GM19023 (cell line): ENCODE measurements around the gene CACHD1.

Experiments used
- ATAC-seq: cut with Tn5 transposase; IDR thresholded peaks from one replicate; pipeline ENCODE4 v1.9.1; 2021; ENCODE audit warnings: mild to moderate bottlenecking, moderate library complexity; ENCODE audit not compliant: unreplicated experiment

Gene CACHD1

GRCh38 chr1:64519901-64520300, 50.0 kb downstream of the CACHD1 start:
- ATAC-seq: no peak

DNA sequence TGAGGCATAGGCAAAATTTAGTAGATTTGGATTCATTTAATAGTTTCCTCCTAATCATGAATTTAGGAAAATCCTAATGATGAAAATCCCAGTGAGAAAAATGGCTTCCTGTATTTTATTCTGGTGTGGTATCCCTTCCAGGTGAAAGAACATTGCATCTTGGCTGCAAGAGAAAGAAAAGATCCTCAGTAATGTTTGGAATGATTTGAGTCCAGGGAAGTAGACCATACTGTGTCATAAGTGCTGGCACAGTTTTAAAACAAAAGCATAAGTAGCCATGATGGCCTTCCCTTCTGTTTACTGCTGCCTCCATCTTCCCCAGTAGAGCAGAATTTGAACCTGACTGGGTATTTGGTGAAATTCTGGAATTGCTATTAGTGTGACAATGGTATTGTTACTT, 52.8 kb downstream of the CACHD1 start:
- no peak for ATAC-seq

- no peak for ATAC-seq
Measured at GRCh38 chr1:64523413-64524337, 53.7 kb downstream of the CACHD1 start.

GRCh38 chr1:64524614-64525013, 54.7 kb downstream of the CACHD1 start:
- ATAC-seq: no peak

DNA sequence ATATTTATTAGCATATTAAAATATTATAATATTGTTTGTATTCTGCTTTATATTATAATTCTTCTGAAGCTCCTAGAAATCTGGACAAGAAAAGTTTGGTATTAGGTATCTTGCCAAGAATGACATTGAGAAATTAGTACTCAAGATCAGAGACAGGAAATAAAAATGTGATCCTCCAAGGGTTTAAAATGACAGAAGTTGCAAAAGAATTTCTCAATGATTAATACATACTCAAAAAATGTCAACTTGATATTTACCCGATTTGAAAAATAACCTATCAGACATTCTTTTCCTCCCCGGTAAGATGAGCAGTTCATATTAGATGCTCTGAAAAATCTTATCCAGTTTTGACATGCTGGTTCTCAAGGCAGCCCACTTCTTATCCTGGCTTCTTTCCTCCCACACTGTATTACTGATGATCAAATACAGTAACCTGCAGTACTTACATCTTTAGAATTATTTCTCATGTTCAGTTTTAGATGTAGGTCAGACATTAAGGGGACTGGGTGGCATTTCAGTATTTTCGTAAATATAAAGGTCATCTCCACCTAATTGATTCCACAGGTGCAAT, 55.3 kb downstream of the CACHD1 start:
- no peak for ATAC-seq

GRCh38 chr1:64526312-64526711, 56.4 kb downstream of the CACHD1 start:
- ATAC-seq: no peak

DNA sequence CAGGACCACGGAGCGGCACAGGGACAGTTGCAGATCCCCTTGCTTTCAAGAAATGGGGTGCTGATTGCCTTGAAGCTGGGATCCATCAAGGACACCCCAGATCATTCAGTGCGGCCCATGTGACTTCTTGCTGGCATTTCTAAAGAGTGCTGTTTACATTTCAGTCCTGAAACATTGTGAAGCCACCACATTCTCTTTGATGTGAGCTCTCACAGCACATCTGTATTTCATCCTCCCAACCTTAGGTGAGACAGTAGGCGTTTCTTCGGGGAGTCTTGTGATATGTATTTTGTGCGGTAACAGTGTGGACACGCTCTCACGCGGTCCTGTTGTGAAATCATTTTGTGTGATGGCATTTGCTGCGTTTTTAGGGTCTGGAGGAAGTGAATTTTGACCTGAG, 57.2 kb downstream of the CACHD1 start:
- ATAC-seq: no peak

- no peak for ATAC-seq
Measured at GRCh38 chr1:64527786-64528185, 57.9 kb downstream of the CACHD1 start.

- no peak for ATAC-seq
Measured at GRCh38 chr1:64530969-64531692, 61.2 kb downstream of the CACHD1 start.

DNA sequence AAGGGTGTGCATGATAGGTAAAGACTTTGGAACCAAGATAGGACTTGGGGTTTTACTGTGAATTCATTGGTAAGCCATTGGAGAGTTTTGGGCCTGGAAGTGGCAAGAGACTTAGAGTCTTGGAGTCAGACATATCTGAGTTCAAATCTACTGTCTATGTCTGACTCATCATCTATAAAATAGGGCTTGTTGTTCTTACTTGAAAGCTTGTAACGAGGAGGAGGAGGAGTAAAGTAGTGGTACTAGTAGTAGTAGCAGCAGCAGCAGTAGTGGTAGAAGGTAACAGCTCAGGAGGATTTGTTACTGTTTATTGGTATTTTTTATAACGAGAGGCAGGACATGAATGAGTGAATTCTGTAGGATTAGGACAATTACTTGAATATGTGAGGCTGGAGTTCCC, 62.7 kb downstream of the CACHD1 start:
- no peak for ATAC-seq

DNA sequence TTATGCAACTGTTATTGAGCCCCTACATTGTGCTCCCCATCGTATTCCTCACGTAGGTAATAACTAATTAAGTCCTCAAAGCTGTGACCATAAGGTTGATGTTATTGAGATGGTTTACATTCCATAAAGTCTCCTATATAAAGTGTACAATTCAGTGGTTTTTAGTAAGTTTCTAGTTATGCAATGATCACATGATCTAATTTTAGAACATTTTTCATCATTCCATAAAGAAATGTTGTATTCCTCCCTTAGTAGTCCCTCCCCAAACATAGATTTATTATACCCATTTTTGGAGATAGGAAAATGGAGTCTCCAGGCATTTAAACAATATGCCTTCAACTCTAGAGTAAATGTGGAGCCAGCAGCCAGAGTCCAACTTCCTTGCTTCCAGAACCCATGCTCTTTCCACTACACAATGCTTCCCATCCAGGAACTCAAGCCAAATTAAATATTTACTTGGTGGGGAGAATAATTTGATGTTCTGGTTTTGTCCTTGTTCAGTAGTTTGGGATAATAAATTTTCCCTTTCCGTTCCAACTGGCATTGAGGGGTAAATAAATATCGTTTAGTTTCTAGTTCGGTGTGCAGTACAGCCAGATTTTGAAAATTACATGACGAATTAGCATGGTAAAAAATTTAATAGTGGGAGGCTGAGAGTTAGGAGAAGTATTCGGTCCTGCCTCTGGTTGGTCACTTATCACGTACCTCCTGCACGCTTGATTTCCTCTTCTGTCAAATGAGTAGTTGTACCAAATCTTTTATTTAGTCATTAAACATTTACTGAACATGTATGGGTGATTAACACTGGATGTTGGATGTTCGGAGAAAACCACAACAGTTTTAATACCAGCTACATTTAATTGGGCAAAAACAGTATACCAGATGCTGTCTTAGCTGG, 66.3 kb downstream of the CACHD1 start:
- ATAC-seq: no peak

DNA sequence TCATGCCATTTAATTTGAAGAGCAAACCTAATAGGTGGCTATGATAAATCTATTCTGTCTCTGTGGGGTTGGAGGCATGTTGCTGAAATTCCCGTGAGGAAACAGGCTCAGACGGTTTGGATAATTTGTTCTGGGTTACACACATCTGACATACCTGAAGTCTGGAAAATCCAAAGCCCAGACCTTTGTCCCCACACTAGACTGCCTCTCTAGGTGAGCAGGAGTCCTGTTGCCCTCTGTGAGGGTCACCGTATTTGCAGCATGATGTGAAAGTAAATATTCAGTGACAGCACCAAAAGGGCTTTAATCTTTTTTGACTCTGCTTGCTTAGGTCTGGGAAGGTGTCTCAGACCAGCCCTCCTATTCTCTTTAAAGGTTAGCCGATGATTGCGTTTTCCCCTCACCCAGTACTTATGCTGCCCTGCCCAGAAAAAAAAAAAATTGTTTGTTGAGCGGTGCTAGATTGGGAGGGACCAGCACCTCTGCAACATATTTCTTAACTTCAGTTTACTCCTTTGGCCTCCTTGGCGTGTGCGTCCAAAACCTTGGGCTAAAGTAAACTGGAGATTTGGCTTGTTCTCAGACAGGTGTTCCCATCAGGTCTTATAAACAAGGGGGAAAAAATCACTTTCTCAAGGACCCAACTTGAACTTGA, 67.0 kb downstream of the CACHD1 start:
- no peak for ATAC-seq

DNA sequence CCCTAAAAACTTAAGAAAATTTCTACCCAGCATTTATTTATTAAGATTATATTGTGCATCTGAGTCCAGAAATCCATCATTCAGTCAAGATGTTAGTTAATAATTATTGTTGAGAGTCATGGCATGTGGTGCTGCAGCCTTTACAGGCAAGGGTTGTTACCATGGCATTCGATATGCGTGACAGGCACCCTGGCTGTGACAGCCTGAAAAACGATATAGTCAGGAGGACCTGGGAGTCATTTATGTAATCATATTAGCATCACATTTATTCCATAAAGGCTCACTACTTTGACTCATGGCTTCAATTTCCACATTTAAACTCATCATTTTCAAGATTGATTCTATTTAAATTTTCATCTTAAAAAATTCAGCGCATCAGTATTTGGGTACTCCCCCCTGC, 68.0 kb downstream of the CACHD1 start:
- no peak for ATAC-seq

DNA sequence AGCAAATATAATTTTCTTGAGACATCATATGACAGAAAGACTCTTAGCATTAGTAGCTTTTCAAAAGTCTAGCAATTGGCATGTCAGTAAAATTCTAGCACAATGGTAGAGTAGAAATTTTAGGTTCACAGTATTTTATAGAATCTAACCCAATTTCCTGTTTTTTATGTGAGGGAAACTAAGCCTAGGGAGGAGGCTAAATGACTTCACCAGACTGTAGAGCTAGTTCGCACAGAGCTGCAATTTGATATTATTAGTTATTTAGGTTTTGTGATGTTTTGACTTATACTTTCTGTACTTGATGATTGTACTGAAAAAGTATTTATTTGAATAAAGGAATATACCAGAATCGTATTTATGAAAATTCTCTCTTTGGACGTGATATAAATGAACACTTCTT, 68.5 kb downstream of the CACHD1 start:
- no peak for ATAC-seq

GRCh38 chr1:64539289-64539688, 69.4 kb downstream of the CACHD1 start:
- no peak for ATAC-seq

DNA sequence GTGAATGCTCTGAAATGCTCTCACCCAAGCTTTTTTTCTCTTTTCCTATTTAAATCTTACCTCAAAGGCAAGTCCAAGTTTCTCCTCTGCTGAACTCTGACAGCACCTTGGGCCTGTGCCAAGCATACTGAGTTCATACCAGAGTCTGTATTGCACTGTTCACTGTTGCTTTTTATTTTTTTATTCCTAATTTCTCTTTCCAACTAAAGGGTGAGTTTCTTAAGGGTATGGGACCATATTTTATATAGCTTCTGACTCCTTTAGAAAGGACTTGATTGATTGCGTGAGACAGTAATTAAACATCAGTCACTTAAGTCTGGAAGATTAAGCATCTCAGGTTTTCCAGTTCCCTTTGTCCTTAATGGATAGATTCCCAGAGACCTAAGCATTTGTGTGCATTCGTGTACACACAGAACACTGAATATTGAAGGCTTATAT, 69.9 kb downstream of the CACHD1 start:
- no peak for ATAC-seq

DNA sequence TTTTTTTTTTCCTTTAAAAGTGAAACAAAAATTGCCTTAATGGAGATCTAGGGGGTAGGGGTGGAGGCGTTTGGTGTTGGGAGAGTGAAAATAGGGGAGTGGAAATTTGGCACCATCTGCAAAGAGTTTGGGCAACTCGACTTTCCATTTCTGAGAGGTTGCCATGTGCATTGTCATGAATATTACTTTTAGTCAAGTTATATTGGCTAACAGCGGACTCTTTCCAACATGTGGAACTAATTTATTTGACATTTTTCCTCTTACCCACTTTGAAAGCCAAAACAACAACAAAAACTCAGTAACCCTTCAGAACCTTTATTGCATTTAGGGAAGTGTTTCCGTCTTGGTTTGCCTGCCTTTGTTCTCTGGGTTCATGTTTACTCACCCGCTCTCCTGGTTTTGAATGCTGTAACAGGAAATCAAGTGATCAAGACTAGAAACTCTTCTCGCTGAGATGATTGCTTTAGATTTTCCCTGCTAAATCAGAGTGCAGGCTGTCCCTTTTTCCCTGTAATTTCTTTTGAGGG, 70.4 kb downstream of the CACHD1 start:
- ATAC-seq: no peak

DNA sequence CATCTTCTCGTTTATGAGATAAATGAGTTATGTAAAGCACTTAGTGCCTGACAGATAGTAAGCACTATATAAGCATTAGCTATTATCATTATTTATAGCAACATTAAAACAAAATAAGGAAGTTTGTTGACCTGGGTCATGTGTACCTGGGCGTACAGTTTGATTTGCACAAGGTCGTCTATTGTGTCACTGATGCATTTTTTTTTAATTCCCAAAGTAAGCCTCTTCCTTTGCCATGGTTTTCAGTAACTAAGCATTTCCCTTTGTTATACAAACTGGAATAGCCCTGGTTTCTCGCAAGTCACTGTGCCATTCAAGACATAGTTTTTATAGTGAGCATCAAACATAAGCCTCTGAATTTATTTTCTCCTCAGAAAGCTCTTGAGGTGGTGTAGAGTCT, 72.2 kb downstream of the CACHD1 start:
- ATAC-seq: no peak

DNA sequence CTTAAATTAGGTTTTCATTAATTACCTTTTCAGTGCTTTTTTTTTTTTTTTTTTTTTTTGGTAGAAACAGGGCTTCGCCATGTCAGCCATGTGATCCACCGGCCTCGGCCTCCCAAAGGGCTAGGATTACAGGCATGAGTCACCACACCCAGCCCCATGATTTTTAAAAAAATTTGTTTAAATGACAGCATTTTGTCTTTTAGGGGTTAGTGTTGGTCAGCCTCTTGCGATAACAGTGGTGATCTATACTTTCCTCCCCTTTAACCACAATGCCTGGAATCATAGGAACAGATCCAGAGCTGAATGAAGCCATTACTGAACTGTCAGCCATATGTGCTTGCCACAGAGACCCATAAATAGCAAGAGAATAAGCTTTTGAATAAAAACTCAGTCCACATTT, 73.9 kb downstream of the CACHD1 start:
- no peak for ATAC-seq
